CD4-positive, alpha-beta T cell treated with Interleukin-15 for 1 hour (primary cell): ENCODE results near the gene THSD7B.

ENCODE experiments used
- DNase-seq: peaks from one replicate; pipeline ENCODE4 v3.0.0-alpha.2; 2020

Gene THSD7B

DNA sequence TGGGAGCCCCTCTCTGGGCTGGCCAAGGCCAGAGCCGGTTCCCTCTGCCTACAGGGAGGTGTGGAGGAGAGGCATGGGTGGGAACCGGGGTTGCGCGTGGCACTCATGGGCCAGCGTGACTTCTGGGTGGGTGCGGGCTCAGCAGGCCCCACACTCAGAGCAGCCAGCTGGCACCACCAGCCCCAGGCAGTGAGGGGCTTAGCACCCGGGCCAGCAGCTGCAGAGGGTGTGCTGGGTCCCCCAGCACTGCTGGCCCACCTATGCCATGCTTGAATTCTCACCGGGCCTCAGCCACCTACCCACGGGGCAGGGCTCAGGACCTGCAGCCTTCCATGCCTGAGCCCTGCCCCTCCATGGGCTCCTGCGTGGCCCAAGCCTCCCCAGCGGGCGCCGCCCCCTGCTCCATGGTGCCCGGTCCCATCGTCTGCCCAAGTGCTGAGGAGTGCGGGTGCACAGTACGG lies 950.4 kb downstream of the THSD7B start:
- no peak for DNase-seq

- no peak for DNase-seq
Observed at GRCh38 chr2:137718786-137719185, 953.4 kb downstream of the THSD7B start.

DNA sequence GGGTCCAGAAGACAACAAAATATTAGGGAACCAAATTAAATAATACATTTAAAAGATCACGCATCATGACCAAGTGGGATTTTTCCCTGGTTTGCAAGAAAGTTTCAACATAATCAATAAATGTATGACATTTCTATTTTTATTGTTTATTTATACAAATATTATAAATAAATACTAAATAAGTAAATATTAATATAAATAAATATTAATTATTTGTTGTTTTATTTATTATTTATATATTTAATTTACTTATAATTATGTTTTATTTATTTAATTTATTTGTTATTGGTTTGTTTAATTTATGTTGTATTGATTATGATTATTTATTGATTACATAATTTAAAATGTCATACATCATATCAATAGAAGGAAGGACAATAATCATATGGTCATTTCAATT lies 956.4 kb downstream of the THSD7B start:
- DNase-seq, result no peak

GRCh38 chr2:137724912-137725311 lies 959.6 kb downstream of the THSD7B start:
- DNase-seq, result no peak
